Nephron progenitor cell (in vitro differentiated cells): ENCODE results near the gene SNX22.
A peak's percentile ranks its signal among the peaks of the same experiment; 100 is the strongest.

ENCODE experiments used
- DNase-seq: peaks from one replicate; pipeline ENCODE4 v3.0.0; 2021
- H3K27ac Mint-ChIP-seq: 2 replicates; pipeline ENCODE4 v1.8.0; 2021; ENCODE audit warnings: mild to moderate bottlenecking, moderate library complexity, mixed read lengths
- H3K27me3 Mint-ChIP-seq: 2 replicates; pipeline ENCODE4 v1.8.0; 2021; ENCODE audit warnings: mild to moderate bottlenecking, low read depth, mixed read lengths; ENCODE audit not compliant: poor library complexity
- H3K36me3 Mint-ChIP-seq: 2 replicates; pipeline ENCODE4 v1.8.0; 2021; ENCODE audit warnings: low read depth, mixed read lengths
- H3K4me1 Mint-ChIP-seq: 2 replicates; pipeline ENCODE4 v1.8.0; 2021; ENCODE audit warnings: mixed read lengths
- H3K4me3 Mint-ChIP-seq: 2 replicates; pipeline ENCODE4 v1.8.0; 2021; ENCODE audit warnings: mild to moderate bottlenecking, moderate library complexity, mixed read lengths
- H3K9me3 Mint-ChIP-seq: 2 replicates; pipeline ENCODE4 v1.8.0; 2021; ENCODE audit warnings: mild to moderate bottlenecking, moderate library complexity, mixed read lengths
- TF ChIP-seq, protein P1 (sequence below): fragments of 200-600 bp; sonication (generic); IDR thresholded peaks from 2 replicates; pipeline ENCODE4 v1.5.0; 2021; ENCODE audit warnings: antibody characterized with exemption

SNX22 gene

DNA sequence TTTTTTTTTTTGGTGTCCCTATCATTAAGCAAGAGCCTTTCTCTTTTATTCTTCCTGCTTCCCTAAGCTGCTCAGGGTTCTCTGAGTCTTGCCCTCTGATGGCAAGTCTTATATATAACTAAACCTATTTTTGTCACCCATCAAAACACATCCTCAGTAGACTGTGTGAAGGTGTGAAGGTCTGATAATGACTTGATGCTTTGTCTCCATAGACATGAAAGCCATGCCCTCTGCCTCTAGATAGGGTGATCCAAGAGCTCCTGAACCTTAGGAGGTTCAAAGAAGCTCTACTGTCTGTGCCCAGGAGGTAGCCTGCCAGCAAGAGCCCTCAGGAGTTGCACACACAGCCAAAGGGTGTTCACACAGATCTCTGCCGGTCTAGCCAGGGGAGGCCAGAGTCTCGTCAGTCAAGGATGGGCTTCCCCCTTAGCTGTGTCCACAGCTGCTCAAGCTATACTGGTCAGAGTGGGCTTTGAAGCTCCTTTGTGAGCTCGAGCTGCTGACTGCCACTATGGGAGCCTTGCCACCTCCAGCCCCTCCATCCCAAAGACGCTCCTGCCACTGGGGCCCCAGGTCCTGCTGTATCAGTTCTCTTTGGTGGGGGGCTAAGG lies 13.1 kb upstream of the SNX22 start:
- no peak overlapping the region for H3K27ac Mint-ChIP-seq
- no peak for DNase-seq
- no peaks in the 10 kb centered on the region for H3K27me3 Mint-ChIP-seq
- TF ChIP-seq, protein P1, sequence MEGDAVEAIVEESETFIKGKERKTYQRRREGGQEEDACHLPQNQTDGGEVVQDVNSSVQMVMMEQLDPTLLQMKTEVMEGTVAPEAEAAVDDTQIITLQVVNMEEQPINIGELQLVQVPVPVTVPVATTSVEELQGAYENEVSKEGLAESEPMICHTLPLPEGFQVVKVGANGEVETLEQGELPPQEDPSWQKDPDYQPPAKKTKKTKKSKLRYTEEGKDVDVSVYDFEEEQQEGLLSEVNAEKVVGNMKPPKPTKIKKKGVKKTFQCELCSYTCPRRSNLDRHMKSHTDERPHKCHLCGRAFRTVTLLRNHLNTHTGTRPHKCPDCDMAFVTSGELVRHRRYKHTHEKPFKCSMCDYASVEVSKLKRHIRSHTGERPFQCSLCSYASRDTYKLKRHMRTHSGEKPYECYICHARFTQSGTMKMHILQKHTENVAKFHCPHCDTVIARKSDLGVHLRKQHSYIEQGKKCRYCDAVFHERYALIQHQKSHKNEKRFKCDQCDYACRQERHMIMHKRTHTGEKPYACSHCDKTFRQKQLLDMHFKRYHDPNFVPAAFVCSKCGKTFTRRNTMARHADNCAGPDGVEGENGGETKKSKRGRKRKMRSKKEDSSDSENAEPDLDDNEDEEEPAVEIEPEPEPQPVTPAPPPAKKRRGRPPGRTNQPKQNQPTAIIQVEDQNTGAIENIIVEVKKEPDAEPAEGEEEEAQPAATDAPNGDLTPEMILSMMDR = no peak
- H3K4me1 Mint-ChIP-seq = no peaks in the 10 kb centered on the region
- no peak overlapping the region for H3K4me3 Mint-ChIP-seq
- peaks cover 44% of the 10 kb centered on the region for H3K36me3 Mint-ChIP-seq
- H3K9me3 Mint-ChIP-seq = no peaks in the 10 kb centered on the region

DNA sequence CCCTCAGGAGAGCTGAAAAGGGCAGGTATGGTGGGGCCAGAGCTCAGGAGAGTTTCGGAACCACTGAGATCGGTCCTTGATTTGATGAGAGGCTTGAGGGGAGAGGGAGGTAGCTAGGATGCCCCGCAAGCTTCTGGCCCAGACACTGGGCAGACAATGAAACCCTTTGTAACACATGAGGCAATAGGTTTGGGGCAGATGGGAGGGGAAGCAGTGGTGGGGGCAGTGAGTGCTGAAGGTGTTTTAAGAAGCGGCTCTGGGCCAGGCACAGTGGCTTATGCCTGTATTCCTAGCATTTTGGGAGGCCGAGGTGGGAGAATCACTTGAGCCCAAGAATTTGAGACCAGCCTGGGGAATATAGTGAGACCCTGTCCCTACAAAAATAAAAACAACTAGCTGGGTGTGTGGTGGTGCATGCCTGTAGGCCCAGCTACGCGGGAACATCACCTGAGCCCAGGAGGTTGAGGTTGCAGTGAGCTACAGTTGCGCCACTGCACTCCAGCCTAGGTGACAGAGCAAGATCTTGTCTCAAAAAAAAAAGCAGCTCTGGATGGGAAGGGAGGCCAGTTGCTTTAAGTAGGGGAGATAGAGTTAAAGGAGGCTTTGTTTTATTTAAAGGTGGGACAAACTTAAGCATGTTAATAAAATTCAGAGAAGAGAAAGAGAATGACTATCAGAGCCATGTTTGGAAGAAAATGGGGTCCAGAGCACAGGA lies 9.6 kb upstream of the SNX22 start:
- Mint-ChIP-seq H3K9me3 (no peaks in the 10 kb centered on the region), H3K36me3 (peaks cover 19% of the 10 kb centered on the region), H3K4me3 (no peak overlapping the region), H3K4me1 (no peaks in the 10 kb centered on the region), H3K27ac (peak overlapping the region; percentile 92), H3K27me3 (no peaks in the 10 kb centered on the region)
- no peak for DNase-seq
- TF ChIP-seq, protein P1 = no peak

DNA sequence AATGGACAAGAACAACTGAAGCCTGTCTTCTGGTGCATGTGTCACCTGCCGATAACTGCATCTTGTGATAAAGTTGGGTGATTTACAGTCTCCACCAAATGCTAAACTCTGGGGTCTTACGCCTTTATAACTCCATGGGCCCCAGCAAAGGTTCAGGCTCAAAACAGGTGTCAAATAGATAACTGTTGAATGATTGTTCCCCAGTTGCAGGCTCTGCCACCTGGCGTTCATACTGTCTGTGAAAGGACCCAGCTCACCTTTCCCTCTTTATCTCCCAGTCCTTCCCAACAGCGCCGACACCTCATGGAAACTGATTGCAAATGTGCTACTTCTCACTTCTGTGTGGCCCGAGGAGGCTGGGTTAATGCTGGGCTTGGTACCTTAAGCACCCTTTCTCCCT lies 8.3 kb upstream of the SNX22 start:
- TF ChIP-seq, protein P1 = no peak
- H3K4me1 Mint-ChIP-seq = no peaks in the 10 kb centered on the region
- no peak overlapping the region for H3K27ac Mint-ChIP-seq
- peaks cover 14% of the 10 kb centered on the region for H3K36me3 Mint-ChIP-seq
- no peak overlapping the region for H3K4me3 Mint-ChIP-seq
- DNase-seq = no peak
- no peaks in the 10 kb centered on the region for H3K9me3 Mint-ChIP-seq
- H3K27me3 Mint-ChIP-seq = no peaks in the 10 kb centered on the region

DNA sequence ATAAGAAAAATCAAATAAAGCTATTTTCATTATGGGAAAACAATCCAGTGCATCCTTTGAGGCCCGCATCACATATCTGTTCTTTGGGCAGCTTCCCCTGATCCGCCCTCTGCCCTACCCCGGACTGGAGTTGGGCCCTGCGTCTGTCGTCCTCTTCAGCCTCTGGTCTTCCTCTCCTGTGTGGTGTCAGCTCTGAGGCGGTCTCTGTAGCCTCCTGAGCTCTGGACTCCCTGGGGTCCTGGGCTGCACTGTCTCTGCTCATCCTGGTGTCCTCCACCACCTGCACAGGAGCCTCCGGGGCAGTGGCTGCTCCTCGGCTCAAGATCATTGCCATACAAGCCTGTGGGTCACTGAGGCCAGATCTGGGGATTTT lies 7.4 kb upstream of the SNX22 start:
- DNase-seq = no peak
- Mint-ChIP-seq H3K4me1 (no peaks in the 10 kb centered on the region), H3K27ac (peak overlapping the region; percentile 58), H3K9me3 (no peaks in the 10 kb centered on the region), H3K36me3 (peaks cover 12% of the 10 kb centered on the region), H3K27me3 (peaks cover 5% of the 10 kb centered on the region), H3K4me3 (no peak overlapping the region)
- TF ChIP-seq, protein P1 = no peak

DNA sequence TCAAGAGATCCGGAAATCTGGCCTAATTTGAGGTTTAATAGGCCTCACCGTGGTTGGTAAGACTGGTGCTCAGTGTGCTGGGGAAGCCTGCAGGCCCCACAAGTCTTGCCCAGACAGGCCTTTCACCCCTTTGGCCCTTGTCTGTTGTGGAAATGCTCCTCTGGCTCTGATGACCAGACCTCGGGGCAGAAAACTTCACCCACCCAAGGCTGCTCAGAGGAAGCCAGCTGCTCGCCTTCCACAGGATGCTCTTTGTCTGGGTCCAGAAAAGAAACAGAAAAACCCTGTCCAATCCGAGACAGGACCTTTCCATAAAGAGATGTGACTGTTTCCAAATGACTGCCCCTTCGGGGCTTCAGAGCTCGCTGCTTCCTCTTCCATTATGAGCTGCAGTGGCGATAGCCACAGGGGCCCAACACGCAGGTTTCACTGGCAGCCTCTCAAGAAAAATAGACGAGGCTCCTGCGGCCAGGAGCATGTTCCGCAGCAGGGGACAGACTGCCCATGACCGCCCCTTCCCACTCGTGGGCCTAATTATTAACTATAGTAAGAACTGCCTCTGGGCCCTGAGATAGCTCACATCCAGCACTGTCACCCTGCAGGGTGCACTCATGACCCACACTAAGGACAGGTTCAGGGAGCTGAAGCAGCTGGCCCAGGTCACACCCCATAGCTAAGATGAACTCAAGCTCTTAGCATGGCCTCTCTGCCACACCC lies 6.8 kb upstream of the SNX22 start:
- TF ChIP-seq, protein P1 = no peak
- H3K4me3 Mint-ChIP-seq = no peak overlapping the region
- H3K9me3 Mint-ChIP-seq = no peaks in the 10 kb centered on the region
- H3K4me1 Mint-ChIP-seq = no peaks in the 10 kb centered on the region
- no peak overlapping the region for H3K27ac Mint-ChIP-seq
- H3K36me3 Mint-ChIP-seq = peaks cover 12% of the 10 kb centered on the region
- DNase-seq = no peak
- peaks cover 9% of the 10 kb centered on the region for H3K27me3 Mint-ChIP-seq
